HepG2 (cell line): ENCODE results near the gene ANKS1B. TPM values are rescaled to one million over a fixed set of nuclear protein-coding genes. Genes with fewer than 3 reads are reported as not detected.

ENCODE experiments used
- ATAC-seq: fragments of 200-7000 bp; cut with Tn5 transposase; 3 replicates; pipeline ENCODE4 v1.9.1; 2020; ENCODE audit warnings: mild to moderate bottlenecking, moderate library complexity
- BruUV-seq: library from RNA; stranded (reverse); fragments of 400-500 nt; replicated peaks from 2 replicates; lab custom pipeline; 2021; lab: Mats Ljungman, UMichigan
- CTCF ChIA-PET: fragments of 300-600 bp; formaldehyde crosslinking; extraction: SDS; loops from one replicate; lab custom pipeline; 2021; ENCODE audit warnings: low total read pairs, inconsistent platforms, low intra/inter-chr PET ratio; lab: Yijun Ruan, JAX
- POLR2A ChIA-PET: fragments of 350-600 bp; sonication (Branson Sonifier 250); formaldehyde crosslinking; loops from one replicate; lab custom pipeline; 2020; ENCODE audit warnings: antibody characterized with exemption, inconsistent platforms; lab: Yijun Ruan, JAX
- DNase-seq: peaks from one replicate; pipeline ENCODE4 v3.0.0-alpha.2; 2015; ENCODE audit warnings: low spot score
- FAIRE-seq: peaks from 3 replicates; lab custom pipeline; 2011; peaks lifted over from hg19 to GRCh38; lab: Jason Lieb, UNC
- H2AFZ ChIP-seq: one replicate; pipeline ENCODE4 v1.6.1; 2011; ENCODE audit warnings: low read length, inconsistent platforms
- H3K27ac ChIP-seq: fragments of 300-600 bp; 3 replicates; pipeline ENCODE4 v1.8.0; 2011; ENCODE audit warnings: mixed run types, mild to moderate bottlenecking, mixed read lengths, low read length, inconsistent platforms; ENCODE audit not compliant: insufficient read depth; ENCODE audit errors: extremely low read length
- H3K27me3 ChIP-seq, 2 experiments: fragments of 200-600 bp in 1 of 2; 2 replicates in 1 of 2; 3 replicates in 1 of 2; pipeline versions ENCODE4 v1.6.0 to v1.8.0; 2011; ENCODE audit warnings: low read length in 2 of 2, mild to moderate bottlenecking in 2 of 2, moderate library complexity in 2 of 2, inconsistent platforms in 1 of 2; ENCODE audit not compliant: insufficient read depth in 2 of 2, control insufficient read depth in 1 of 2
- H3K36me3 ChIP-seq, 2 experiments: fragments of 200-600 bp in 1 of 2; replicated peaks in 1 of 2; 2 replicates in 1 of 2; 3 replicates in 1 of 2; pipeline versions ENCODE4 v1.5.1 to v1.8.0; 2011; ENCODE audit warnings: low read length in 2 of 2, inconsistent platforms in 1 of 2; ENCODE audit not compliant: insufficient read depth in 2 of 2, control insufficient read depth in 1 of 2
- H3K4me1 ChIP-seq: 2 replicates; pipeline ENCODE4 v1.5.1; 2012; ENCODE audit warnings: low read length, inconsistent platforms; ENCODE audit not compliant: insufficient read depth
- H3K4me2 ChIP-seq: 2 replicates; pipeline ENCODE4 v1.6.0; 2011; ENCODE audit warnings: low read depth, low read length, inconsistent platforms
- H3K4me3 ChIP-seq, 3 experiments: fragments of 200-600 bp in 1 of 3; sonication (generic), shearing (Covaris generic) in 1 of 3; replicated peaks in 1 of 3; 2 replicates each; pipeline ENCODE4 v1.5.1; 2011 to 2016; ENCODE audit warnings: low read length in 3 of 3, inconsistent platforms in 2 of 3, low read depth in 2 of 3, mild to moderate bottlenecking in 2 of 3, control low read depth in 1 of 3, mixed read lengths in 1 of 3; ENCODE audit not compliant: insufficient read depth in 1 of 3
- H3K79me2 ChIP-seq: one replicate; pipeline ENCODE4 v1.6.1; 2011; ENCODE audit warnings: low read length, inconsistent platforms; ENCODE audit not compliant: insufficient read depth
- H3K9ac ChIP-seq: 2 replicates; pipeline ENCODE4 v1.6.0; 2011; ENCODE audit warnings: mild to moderate bottlenecking, low read depth, low read length, inconsistent platforms; ENCODE audit not compliant: insufficient read depth
- H3K9me3 ChIP-seq: 2 replicates; pipeline ENCODE4 v1.5.1; 2012; ENCODE audit warnings: mild to moderate bottlenecking, low read length
- H4K20me1 ChIP-seq: 2 replicates; pipeline ENCODE4 v1.6.0; 2011; ENCODE audit warnings: inconsistent platforms, mild to moderate bottlenecking, low read length, moderate library complexity; ENCODE audit not compliant: insufficient read depth
- ATAD3A ChIP-seq: sonication (generic); formaldehyde crosslinking; IDR thresholded peaks from 2 replicates; pipeline ENCODE4 v1.4.0; 2020; ENCODE audit warnings: missing genetic modification reagents
- CTCF ChIP-seq: sonication (generic); formaldehyde crosslinking; IDR thresholded peaks from 2 replicates; pipeline ENCODE4 v1.5.0; 2020; ENCODE audit warnings: mild to moderate bottlenecking, missing genetic modification reagents, moderate library complexity
- ETV6 ChIP-seq: sonication (generic); formaldehyde crosslinking; conservative IDR thresholded peaks from 2 replicates; pipeline ENCODE4 v1.4.0; 2020; ENCODE audit warnings: missing genetic modification reagents
- GATAD2A ChIP-seq: IDR thresholded peaks from 2 replicates; pipeline ENCODE4 v1.6.1; 2016
- KDM5B ChIP-seq: sonication (generic); formaldehyde crosslinking; IDR thresholded peaks from 2 replicates; pipeline ENCODE4 v1.4.0; 2020; ENCODE audit warnings: missing genetic modification reagents, mild to moderate bottlenecking, borderline replicate concordance
- MYC ChIP-seq: sonication (generic); formaldehyde crosslinking; IDR thresholded peaks from 2 replicates; pipeline ENCODE4 v1.9.0; 2021; ENCODE audit warnings: missing genetic modification reagents, borderline replicate concordance
- NR0B2 ChIP-seq: sonication (generic); formaldehyde crosslinking; IDR thresholded peaks from 2 replicates; pipeline ENCODE4 v1.4.0; 2020; ENCODE audit warnings: mild to moderate bottlenecking, missing genetic modification reagents
- POLR2A ChIP-seq, 2 experiments: IDR thresholded peaks; 2 replicates each; pipeline ENCODE4 v1.6.1; 2011; ENCODE audit warnings: low read depth in 2 of 2, low read length in 2 of 2, mild to moderate bottlenecking in 1 of 2, moderate library complexity in 1 of 2; ENCODE audit not compliant: insufficient read depth in 1 of 2
- ZC3H4 ChIP-seq: sonication (generic); formaldehyde crosslinking; IDR thresholded peaks from 2 replicates; pipeline ENCODE4 v1.4.0; 2020; ENCODE audit warnings: missing genetic modification reagents, borderline replicate concordance
- ZNF136 ChIP-seq: sonication (generic); formaldehyde crosslinking; IDR thresholded peaks from 2 replicates; pipeline ENCODE4 v1.8.1; 2022; ENCODE audit warnings: low read depth, mild to moderate bottlenecking, moderate library complexity, missing genetic modification reagents
- ZNF30 ChIP-seq: sonication (generic); formaldehyde crosslinking; IDR thresholded peaks from 2 replicates; pipeline ENCODE4 v1.5.0; 2020; ENCODE audit warnings: mild to moderate bottlenecking, missing genetic modification reagents
- ZNF737 ChIP-seq: sonication (generic); formaldehyde crosslinking; IDR thresholded peaks from 2 replicates; pipeline ENCODE4 v1.5.0; 2020; ENCODE audit warnings: missing genetic modification reagents, mild to moderate bottlenecking, borderline replicate concordance
- WGBS: methylation state at CpG from one replicate; pipeline ENCODE4 v1.1.6; 2017; ENCODE audit warnings: low lambda C conversion rate; 5-methylcytosine and 5-hydroxymethylcytosine counted together
- in situ Hi-C: cut with HindIII; loops from 2 replicates; pipeline ENCODE4 v1.10.0; 2017; ENCODE audit warnings: low pct_unique_long_range_greater_than_20kb; ENCODE audit not compliant: extremely low pct_ligation_motif_present
- intact Hi-C: fragments of 100-400 bp; cut with micrococcal nuclease; formaldehyde crosslinking; loops from one replicate; pipeline ENCODE4 v1.10.0; 2022; ENCODE audit not compliant: unreplicated experiment
- polyA plus RNA-seq, 8 experiments: library from polyadenylated mRNA; depleted of rRNA in 3 of 8; stranded (reverse) in 7 of 8; unstranded in 1 of 8; fragments of >200 nt; fragmentation: Illumina TruSeq in 4 of 8; extraction: Trizol in 4 of 8; gene quantifications; 2 replicates each; pipeline versions ENCODE4 v1.2.1 to v1.2.3, GENCODE V29; 2011 to 2016; ENCODE audit warnings: low read depth in 4 of 8, missing spikeins in 1 of 8, mixed read lengths in 1 of 8; ENCODE audit not compliant: insufficient read depth in 1 of 8
- total RNA-seq, 5 experiments: library from RNA; depleted of rRNA; stranded (reverse); fragments of >200 nt; fragmentation: Illumina TruSeq; extraction: Trizol; gene quantifications; 2 replicates each; pipeline ENCODE4 v1.2.3, GENCODE V29; 2016; ENCODE audit warnings: low read depth in 1 of 5
- TF ChIP-seq, protein P1 (sequence below): sonication (generic); formaldehyde crosslinking; IDR thresholded peaks from 2 replicates; pipeline ENCODE4 v1.9.0; 2021; ENCODE audit warnings: missing genetic modification reagents, borderline replicate concordance
- TF ChIP-seq, protein P2 (sequence below): sonication (generic); formaldehyde crosslinking; IDR thresholded peaks from 2 replicates; pipeline ENCODE4 v1.5.0; 2020; ENCODE audit warnings: mild to moderate bottlenecking, missing genetic modification reagents, borderline replicate concordance

The ANKS1B gene
- total and polyA plus RNA-seq, 2 of the 13 experiments (the other 11 are each of a cell fraction or from before 2014, with no cell fraction given), result 0.15 TPM; not detected in 1

- peak; percentile 68 for TF ChIP-seq CTCF
- TF ChIP-seq NR0B2 (CRISPR knock-in tag), result no peak
- TF ChIP-seq ZNF737 (CRISPR knock-in tag), result no peak
- no peak for TF ChIP-seq ZNF136 (CRISPR knock-in tag)
Measured at GRCh38 chr12:98998697-98999299, 985.9 kb downstream of the ANKS1B start (continued).

- ATAC-seq (no peak), FAIRE-seq (no peak), DNase-seq (no peak)
- Histone ChIP-seq H3K79me2 (no peaks in the 10 kb centered on the region), H4K20me1 (no peaks in the 10 kb centered on the region), H3K9ac (no peak overlapping the region), H2AFZ (no peak overlapping the region), H3K9me3 (no peaks in the 10 kb centered on the region), H3K27me3 (no peaks in the 10 kb centered on the region), H3K27ac (no peak overlapping the region), H3K4me1 (no peaks in the 10 kb centered on the region), H3K36me3 (no peaks in the 10 kb centered on the region), H3K4me3 (no peak overlapping the region), H3K4me2 (no peak overlapping the region)
- WGBS, result 0% methylated on average over 1 of the region's 1 CpG
- intact Hi-C loops, result loop anchor here (1.0 to 10.0 kb wide), 5 partner anchors 43 to 573 kb away; no protein-coding TSS in a partner anchor
- in situ Hi-C loops, result loop anchor here (5.0 kb wide), 1 partner anchor 301 kb away; no protein-coding TSS in a partner anchor
- ChIA-PET POLR2A (no interaction called here), CTCF (interaction anchor here (1.9 to 2.5 kb wide), 3 partner anchors 42 to 299 kb away, joined by 9 to 19 read pairs (median 12); no protein-coding TSS in a partner anchor)
- no TSS peak for BruUV-seq
- no peak for TF ChIP-seq ZC3H4 (CRISPR knock-in tag)
- TF ChIP-seq ATAD3A (CRISPR knock-in tag), result no peak
- no peak for TF ChIP-seq KDM5B (CRISPR knock-in tag)
- no peak for TF ChIP-seq POLR2A (IDR thresholded peaks at IDR 0.05; ENCODE audit: insufficient read depth in 1 of 2, low read depth in 2 of 2, low read length in 2 of 2)
- TF ChIP-seq, protein P1, sequence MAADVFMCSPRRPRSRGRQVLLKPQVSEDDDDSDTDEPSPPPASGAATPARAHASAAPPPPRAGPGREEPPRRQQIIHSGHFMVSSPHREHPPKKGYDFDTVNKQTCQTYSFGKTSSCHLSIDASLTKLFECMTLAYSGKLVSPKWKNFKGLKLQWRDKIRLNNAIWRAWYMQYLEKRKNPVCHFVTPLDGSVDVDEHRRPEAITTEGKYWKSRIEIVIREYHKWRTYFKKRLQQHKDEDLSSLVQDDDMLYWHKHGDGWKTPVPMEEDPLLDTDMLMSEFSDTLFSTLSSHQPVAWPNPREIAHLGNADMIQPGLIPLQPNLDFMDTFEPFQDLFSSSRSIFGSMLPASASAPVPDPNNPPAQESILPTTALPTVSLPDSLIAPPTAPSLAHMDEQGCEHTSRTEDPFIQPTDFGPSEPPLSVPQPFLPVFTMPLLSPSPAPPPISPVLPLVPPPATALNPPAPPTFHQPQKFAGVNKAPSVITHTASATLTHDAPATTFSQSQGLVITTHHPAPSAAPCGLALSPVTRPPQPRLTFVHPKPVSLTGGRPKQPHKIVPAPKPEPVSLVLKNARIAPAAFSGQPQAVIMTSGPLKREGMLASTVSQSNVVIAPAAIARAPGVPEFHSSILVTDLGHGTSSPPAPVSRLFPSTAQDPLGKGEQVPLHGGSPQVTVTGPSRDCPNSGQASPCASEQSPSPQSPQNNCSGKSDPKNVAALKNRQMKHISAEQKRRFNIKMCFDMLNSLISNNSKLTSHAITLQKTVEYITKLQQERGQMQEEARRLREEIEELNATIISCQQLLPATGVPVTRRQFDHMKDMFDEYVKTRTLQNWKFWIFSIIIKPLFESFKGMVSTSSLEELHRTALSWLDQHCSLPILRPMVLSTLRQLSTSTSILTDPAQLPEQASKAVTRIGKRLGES (CRISPR knock-in tag), result no peak
- no peak for TF ChIP-seq ETV6 (CRISPR knock-in tag)
- no peak for TF ChIP-seq GATAD2A (CRISPR knock-in tag)
- no peak for TF ChIP-seq MYC
- TF ChIP-seq ZNF30 (CRISPR knock-in tag), result no peak
- TF ChIP-seq, protein P2, sequence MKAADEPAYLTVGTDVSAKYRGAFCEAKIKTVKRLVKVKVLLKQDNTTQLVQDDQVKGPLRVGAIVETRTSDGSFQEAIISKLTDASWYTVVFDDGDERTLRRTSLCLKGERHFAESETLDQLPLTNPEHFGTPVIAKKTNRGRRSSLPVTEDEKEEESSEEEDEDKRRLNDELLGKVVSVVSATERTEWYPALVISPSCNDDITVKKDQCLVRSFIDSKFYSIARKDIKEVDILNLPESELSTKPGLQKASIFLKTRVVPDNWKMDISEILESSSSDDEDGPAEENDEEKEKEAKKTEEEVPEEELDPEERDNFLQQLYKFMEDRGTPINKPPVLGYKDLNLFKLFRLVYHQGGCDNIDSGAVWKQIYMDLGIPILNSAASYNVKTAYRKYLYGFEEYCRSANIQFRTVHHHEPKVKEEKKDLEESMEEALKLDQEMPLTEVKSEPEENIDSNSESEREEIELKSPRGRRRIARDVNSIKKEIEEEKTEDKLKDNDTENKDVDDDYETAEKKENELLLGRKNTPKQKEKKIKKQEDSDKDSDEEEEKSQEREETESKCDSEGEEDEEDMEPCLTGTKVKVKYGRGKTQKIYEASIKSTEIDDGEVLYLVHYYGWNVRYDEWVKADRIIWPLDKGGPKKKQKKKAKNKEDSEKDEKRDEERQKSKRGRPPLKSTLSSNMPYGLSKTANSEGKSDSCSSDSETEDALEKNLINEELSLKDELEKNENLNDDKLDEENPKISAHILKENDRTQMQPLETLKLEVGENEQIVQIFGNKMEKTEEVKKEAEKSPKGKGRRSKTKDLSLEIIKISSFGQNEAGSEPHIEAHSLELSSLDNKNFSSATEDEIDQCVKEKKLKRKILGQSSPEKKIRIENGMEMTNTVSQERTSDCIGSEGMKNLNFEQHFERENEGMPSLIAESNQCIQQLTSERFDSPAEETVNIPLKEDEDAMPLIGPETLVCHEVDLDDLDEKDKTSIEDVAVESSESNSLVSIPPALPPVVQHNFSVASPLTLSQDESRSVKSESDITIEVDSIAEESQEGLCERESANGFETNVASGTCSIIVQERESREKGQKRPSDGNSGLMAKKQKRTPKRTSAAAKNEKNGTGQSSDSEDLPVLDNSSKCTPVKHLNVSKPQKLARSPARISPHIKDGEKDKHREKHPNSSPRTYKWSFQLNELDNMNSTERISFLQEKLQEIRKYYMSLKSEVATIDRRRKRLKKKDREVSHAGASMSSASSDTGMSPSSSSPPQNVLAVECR (CRISPR knock-in tag), result no peak
Measured at GRCh38 chr12:98997899-98998298, 986.8 kb downstream of the ANKS1B start.
